GM23338 (cell line): Measurements from ENCODE around the gene KLHL26. TPM values are rescaled to one million over a fixed set of nuclear protein-coding genes. Genes with fewer than 3 reads are reported as not detected.

ENCODE experiments used
- ATAC-seq: fragments of 200-7000 bp; cut with Tn5 transposase; 3 replicates; pipeline ENCODE4 v1.9.1; 2020
- DNase-seq: peaks from one replicate; pipeline ENCODE4 v3.0.0-alpha.2; 2015; ENCODE audit warnings: low spot score
- H2AFZ ChIP-seq: fragments of 200-600 bp; sonication (generic); 2 replicates; pipeline ENCODE4 v1.8.0; 2016; ENCODE audit warnings: antibody characterized with exemption, mild to moderate bottlenecking, moderate library complexity
- H3F3A ChIP-seq: fragments of 200-600 bp; sonication (generic); replicated peaks from 2 replicates; pipeline ENCODE4 v1.8.0; 2017; ENCODE audit warnings: antibody characterized with exemption, mixed run types, low read depth
- H3K27ac ChIP-seq: fragments of 200-600 bp; sonication (generic); 2 replicates; pipeline ENCODE4 v1.6.1; 2016; ENCODE audit warnings: low read depth
- H3K27me3 ChIP-seq: fragments of 200-600 bp; sonication (generic); 2 replicates; pipeline ENCODE4 v1.8.0; 2016; ENCODE audit warnings: mild to moderate bottlenecking, mixed run types, moderate library complexity; ENCODE audit not compliant: insufficient read depth
- H3K36me3 ChIP-seq: fragments of 200-600 bp; sonication (generic); 2 replicates; pipeline ENCODE4 v1.8.0; 2016; ENCODE audit warnings: mild to moderate bottlenecking; ENCODE audit not compliant: insufficient read depth
- H3K4me1 ChIP-seq: fragments of 200-600 bp; sonication (generic); 2 replicates; pipeline ENCODE4 v1.8.0; 2016; ENCODE audit warnings: mild to moderate bottlenecking, moderate library complexity; ENCODE audit not compliant: insufficient read depth
- H3K4me2 ChIP-seq: fragments of 200-600 bp; sonication (generic); 2 replicates; pipeline ENCODE4 v1.7.1; 2017; ENCODE audit warnings: mixed run types
- H3K4me3 ChIP-seq: fragments of 200-600 bp; sonication (generic); 2 replicates; pipeline ENCODE4 v1.6.1; 2016; ENCODE audit warnings: mixed run types
- H3K79me2 ChIP-seq: fragments of 200-600 bp; sonication (generic); replicated peaks from 2 replicates; pipeline ENCODE4 v1.8.0; 2017; ENCODE audit warnings: mild to moderate bottlenecking; ENCODE audit not compliant: insufficient read depth
- H3K9me2 ChIP-seq: fragments of 200-600 bp; sonication (generic); 2 replicates; pipeline ENCODE4 v1.8.0; 2017; ENCODE audit not compliant: insufficient read depth
- H4K20me1 ChIP-seq: fragments of 200-600 bp; sonication (generic); replicated peaks from 2 replicates; pipeline ENCODE4 v1.8.0; 2017; ENCODE audit warnings: mild to moderate bottlenecking; ENCODE audit not compliant: insufficient read depth
- H3K27ac Mint-ChIP-seq: 2 replicates; pipeline ENCODE4 v1.8.0; 2020; ENCODE audit warnings: inconsistent platforms, mild to moderate bottlenecking, moderate library complexity, mixed read lengths
- H3K27me3 Mint-ChIP-seq: 3 replicates; pipeline ENCODE4 v1.8.0; 2022; ENCODE audit warnings: low read depth, mild to moderate bottlenecking, moderate library complexity, mixed read lengths, inconsistent platforms; ENCODE audit not compliant: insufficient read depth, poor library complexity
- H3K36me3 Mint-ChIP-seq: 3 replicates; pipeline ENCODE4 v1.8.0; 2021; ENCODE audit warnings: low read depth, mild to moderate bottlenecking, inconsistent platforms, moderate library complexity, mixed read lengths
- H3K4me1 Mint-ChIP-seq: 3 replicates; pipeline ENCODE4 v1.8.0; 2020; ENCODE audit warnings: mild to moderate bottlenecking, inconsistent platforms, mixed read lengths
- H3K4me3 Mint-ChIP-seq: 3 replicates; pipeline ENCODE4 v1.8.0; 2021; ENCODE audit warnings: moderate library complexity, mild to moderate bottlenecking, inconsistent platforms, mixed read lengths
- H3K9me3 Mint-ChIP-seq: 3 replicates; pipeline ENCODE4 v1.8.0; 2020; ENCODE audit warnings: moderate library complexity, mild to moderate bottlenecking, inconsistent platforms, mixed read lengths
- CTCF ChIP-seq, 2 experiments: fragments of 200-600 bp in 1 of 2; sonication (generic) in 1 of 2; conservative IDR thresholded peaks; 2 replicates each; pipeline versions ENCODE4 v1.5.1 to v1.6.1; 2016 to 2017; ENCODE audit warnings: antibody characterized with exemption in 2 of 2, low read depth in 2 of 2, mild to moderate bottlenecking in 2 of 2, moderate library complexity in 1 of 2
- ETS1 ChIP-seq: IDR thresholded peaks from 2 replicates; pipeline ENCODE4 v1.6.1; 2016; ENCODE audit warnings: antibody characterized with exemption
- EZH2 ChIP-seq: fragments of 200-600 bp; sonication (generic); IDR thresholded peaks from one replicate; pipeline ENCODE4 v1.8.0; 2017; ENCODE audit warnings: antibody characterized with exemption, mild to moderate bottlenecking, low read depth; ENCODE audit not compliant: unreplicated experiment
- JUNB ChIP-seq: IDR thresholded peaks from one replicate; pipeline ENCODE4 v1.6.1; 2016; ENCODE audit warnings: antibody characterized with exemption; ENCODE audit not compliant: unreplicated experiment
- NANOG ChIP-seq: IDR thresholded peaks from 2 replicates; pipeline ENCODE4 v1.6.1; 2016; ENCODE audit warnings: antibody characterized with exemption, borderline replicate concordance
- POLR2AphosphoS5 ChIP-seq: IDR thresholded peaks from 2 replicates; pipeline ENCODE4 v1.6.1; 2016; ENCODE audit warnings: antibody characterized with exemption, low read depth
- REST ChIP-seq: IDR thresholded peaks from one replicate; pipeline ENCODE4 v1.6.1; 2018; ENCODE audit warnings: antibody characterized with exemption; ENCODE audit not compliant: unreplicated experiment
- STAT1 ChIP-seq: IDR thresholded peaks from one replicate; pipeline ENCODE4 v1.6.1; 2016; ENCODE audit warnings: antibody characterized with exemption; ENCODE audit not compliant: unreplicated experiment
- ZNF331 ChIP-seq: fragments of 250-450 bp; sonication (Bioruptor Pico); IDR thresholded peaks from 2 replicates; pipeline ENCODE4 v1.5.0; 2020; ENCODE audit warnings: low read depth, mild to moderate bottlenecking, moderate library complexity
- ZNF462 ChIP-seq: fragments of 250-450 bp; sonication (Bioruptor Pico); IDR thresholded peaks from 2 replicates; pipeline ENCODE4 v1.5.0; 2020; ENCODE audit warnings: mild to moderate bottlenecking, moderate library complexity
- polyA plus RNA-seq: library from polyadenylated mRNA; unstranded; fragments of >200 nt; fragmentation: Nextera tagmentation; extraction: Ambion mirVana; gene quantifications from 2 replicates; pipeline ENCODE4 v1.2.1, GENCODE V29; 2016
- total RNA-seq: library from RNA; depleted of rRNA; stranded (reverse); fragments of >200 nt; shearing (Covaris generic); gene quantifications from 2 replicates; pipeline ENCODE4 v1.2.3, GENCODE V29; 2014

KLHL26 gene
- total and polyA plus RNA-seq, 2 experiments from 2014 or later: 3.6 to 11.2 TPM

GRCh38 chr19:18597809-18598660 is 38.8 kb upstream of the KLHL26 start (continued):
- TF ChIP-seq ETS1 (no peak), NANOG (no peak), POLR2AphosphoS5 (no peak)

- Mint-ChIP-seq H3K9me3 (no peaks in the 10 kb centered on the region), H3K4me1 (peaks cover 38% of the 10 kb centered on the region), H3K4me3 (no peak overlapping the region), H3K36me3 (no peaks in the 10 kb centered on the region), H3K27ac (no peak overlapping the region), H3K27me3 (peaks cover 70% of the 10 kb centered on the region)
- DNase-seq (no peak), ATAC-seq (no peak)
- Histone ChIP-seq H3K4me3 (no peak overlapping the region), H3K4me1 (peaks cover 48% of the 10 kb centered on the region), H2AFZ (no peak overlapping the region), H3K36me3 (no peaks in the 10 kb centered on the region), H4K20me1 (0 out of 2 replicates have a peak, but pooled peaks cover 7% of the 10 kb centered on the region), H3F3A (peaks cover 30% of the 10 kb centered on the region), H3K9me2 (no peaks in the 10 kb centered on the region), H3K79me2 (no peaks in the 10 kb centered on the region), H3K27me3 (peaks cover 56% of the 10 kb centered on the region), H3K4me2 (no peak overlapping the region), H3K27ac (no peak overlapping the region)
- TF ChIP-seq POLR2AphosphoS5: no peak
- no peak for TF ChIP-seq ETS1
- no peak for TF ChIP-seq STAT1
- no peak for TF ChIP-seq JUNB
- no peak for TF ChIP-seq CTCF (conservative IDR thresholded peaks at IDR 0.05; ENCODE audit: low read depth in 2 of 2)
- TF ChIP-seq ZNF462: no peak
- no peak for TF ChIP-seq REST
- no peak for TF ChIP-seq EZH2
- no peak for TF ChIP-seq ZNF331 (CRISPR knock-in tag)
Observed at GRCh38 chr19:18599485-18599884, 37.3 kb upstream of the KLHL26 start.
